Gastroesophageal sphincter (tissue), 4 donors: ENCODE measurements around the gene PET100. TPM values are rescaled to one million over a fixed set of nuclear protein-coding genes. Genes with fewer than 3 reads are reported as not detected.

ENCODE experiments used
- ATAC-seq: fragments of 150-250 bp; one replicate; pipeline ENCODE4 v1.9.1; 2016; ENCODE audit warnings: mild to moderate bottlenecking, moderate library complexity
- H3K27ac ChIP-seq, 4 donors: fragments of 200-600 bp; sonication (generic) in 3 of 4; 1 replicate in 3 of 4; 2 replicates in 1 of 4; pipeline ENCODE4 v1.5.1; 2016 to 2019
- H3K27me3 ChIP-seq: fragments of 200-600 bp; sonication (generic); one replicate; pipeline ENCODE4 v1.5.1; 2019
- H3K36me3 ChIP-seq, 2 donors: fragments of 200-600 bp; sonication (generic); one replicate each; pipeline ENCODE4 v1.5.1; 2019; ENCODE audit warnings: control low read depth in 1 of 2
- H3K4me1 ChIP-seq, 3 donors: fragments of 200-600 bp; sonication (generic); 1 replicate in 2 of 3; 2 replicates in 1 of 3; pipeline ENCODE4 v1.5.1; 2016 to 2019; ENCODE audit warnings: control low read depth in 2 of 3
- H3K4me3 ChIP-seq, 2 donors: fragments of 200-600 bp; sonication (generic); one replicate each; pipeline ENCODE4 v1.5.1; 2019; ENCODE audit warnings: mild to moderate bottlenecking in 1 of 2, moderate library complexity in 1 of 2
- H3K9me3 ChIP-seq, 3 donors: fragments of 200-600 bp; sonication (generic); one replicate each; pipeline ENCODE4 v1.5.1; 2017 to 2019; ENCODE audit warnings: control low read depth in 2 of 3
- CTCF ChIP-seq, 4 experiments: fragments of 200-600 bp in 2 of 4; fragments of 450-650 bp in 2 of 4; sonication (generic) in 1 of 4; IDR thresholded peaks; one replicate each; pipeline ENCODE4 v1.5.1; 2017 to 2019; ENCODE audit warnings: antibody characterized with exemption in 4 of 4, mild to moderate bottlenecking in 2 of 4, moderate library complexity in 2 of 4
- EP300 ChIP-seq: sonication (generic); formaldehyde crosslinking; IDR thresholded peaks from one replicate; pipeline ENCODE4 v1.6.1; 2017; ENCODE audit warnings: antibody characterized with exemption, mild to moderate bottlenecking
- POLR2A ChIP-seq, 2 donors: fragments of 450-650 bp; IDR thresholded peaks; one replicate each; pipeline ENCODE4 v1.6.1; 2017; ENCODE audit warnings: antibody characterized with exemption in 2 of 2, mild to moderate bottlenecking in 2 of 2, moderate library complexity in 1 of 2
- POLR2AphosphoS5 ChIP-seq: sonication (generic); formaldehyde crosslinking; IDR thresholded peaks from one replicate; pipeline ENCODE4 v1.6.1; 2017; ENCODE audit warnings: antibody characterized with exemption
- WGBS, 2 donors: methylation state at CpG; one replicate each; pipeline ENCODE4 v1.1.5; 2018; ENCODE audit warnings: low coverage in 1 of 2; 5-methylcytosine and 5-hydroxymethylcytosine counted together
- total RNA-seq, 4 donors: library from RNA; depleted of rRNA; stranded (reverse); fragments of >200 nt; gene quantifications; one replicate each; pipeline ENCODE4 v1.1.0, GENCODE V29; 2016

The PET100 gene
- total RNA-seq, 4 donors from 2014 or later: 12.0 to 26.8 (median 17.8) TPM

GRCh38 chr19:7663706-7664105, 34.1 kb downstream of the PET100 start:
- Histone ChIP-seq H3K9me3 (no peaks in the 10 kb centered on the region), H3K27ac (no peak overlapping the region), H3K36me3 (no peaks in the 10 kb centered on the region), H3K4me3 (no peak overlapping the region), H3K4me1 (no peaks in the 10 kb centered on the region), H3K27me3 (peaks cover 83% of the 10 kb centered on the region)
- WGBS, 2 donors: 37 to 65% methylated on average over 2 to 7 of the region's 7 CpGs
- TF ChIP-seq POLR2A (IDR thresholded peaks at IDR 0.05) (no peak), EP300 (no peak), POLR2AphosphoS5 (no peak), CTCF (IDR thresholded peaks at IDR 0.05) (no peak)
- ATAC-seq: no peak

GRCh38 chr19:7665076-7665475, 35.5 kb downstream of the PET100 start:
- no peak for ATAC-seq
- 11 to 38% methylated on average over 4 of the region's 4 CpGs for WGBS, 2 donors
- Histone ChIP-seq H3K9me3 (no peaks in the 10 kb centered on the region), H3K27ac (no peak overlapping the region), H3K27me3 (peaks cover 84% of the 10 kb centered on the region), H3K4me1 (no peaks in the 10 kb centered on the region), H3K4me3 (no peak overlapping the region), H3K36me3 (no peaks in the 10 kb centered on the region)
- TF ChIP-seq POLR2AphosphoS5 (no peak), CTCF (IDR thresholded peaks at IDR 0.05) (no peak), POLR2A (IDR thresholded peaks at IDR 0.05) (no peak), EP300 (no peak)

- Histone ChIP-seq H3K36me3 (no peaks in the 10 kb centered on the region), H3K4me1 (no peaks in the 10 kb centered on the region), H3K27ac (no peak within 1 kb of the TSS), H3K9me3 (peaks cover 0 to 4% (median 0%) of the 10 kb centered on the region in 3 donors), H3K27me3 (peaks cover 89% of the 10 kb centered on the region), H3K4me3 (no peak within 1 kb of the TSS)
- no CpG with 5 or more reads among the region's 9 CpGs for WGBS, 2 donors
- ATAC-seq: no peak
- TF ChIP-seq POLR2AphosphoS5 (no peak), CTCF (IDR thresholded peaks at IDR 0.05) (no peak), POLR2A (IDR thresholded peaks at IDR 0.05) (no peak), EP300 (no peak)
These were observed 39.2 kb downstream of the PET100 start, which contains the start of gene RETN for GRCh38 chr19:7668842-7669241. TSS of gene RETN (plus strand) at chr19:7669049. CDS start at chr19:7669327, 278 bp downstream.

DNA sequence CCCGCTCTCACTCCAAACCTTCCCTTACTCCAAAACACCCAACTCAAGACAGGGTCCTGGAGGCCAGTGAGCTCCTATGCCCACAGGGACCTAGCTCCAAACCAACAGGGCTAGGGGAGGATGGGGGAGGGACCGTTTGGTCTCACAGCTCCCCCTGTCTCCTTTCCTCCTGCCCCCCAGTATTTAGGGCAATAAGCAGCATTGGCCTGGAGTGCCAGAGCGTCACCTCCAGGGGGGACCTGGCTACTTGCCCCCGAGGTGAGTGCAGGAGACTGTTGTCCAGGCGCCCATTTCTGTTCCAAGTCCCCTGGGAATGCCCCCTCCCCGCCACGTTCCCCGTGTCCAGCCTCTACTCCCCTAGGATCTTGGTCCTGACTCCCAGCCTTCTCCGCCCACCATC, 40.0 kb downstream of the PET100 start:
- no peaks in the 10 kb centered on the region for H3K36me3 ChIP-seq
- 25 to 29% methylated on average over 4 to 8 of the region's 9 CpGs for WGBS, 2 donors
- no peaks in the 10 kb centered on the region for H3K4me1 ChIP-seq
- H3K9me3 ChIP-seq: peaks cover 0 to 7% (median 0%) of the 10 kb centered on the region in 3 donors
- H3K27me3 ChIP-seq: peaks cover 88% of the 10 kb centered on the region
- no peak for ATAC-seq
- no peak overlapping the region for H3K27ac ChIP-seq
- no peak overlapping the region for H3K4me3 ChIP-seq
- no peak for TF ChIP-seq POLR2AphosphoS5

DNA sequence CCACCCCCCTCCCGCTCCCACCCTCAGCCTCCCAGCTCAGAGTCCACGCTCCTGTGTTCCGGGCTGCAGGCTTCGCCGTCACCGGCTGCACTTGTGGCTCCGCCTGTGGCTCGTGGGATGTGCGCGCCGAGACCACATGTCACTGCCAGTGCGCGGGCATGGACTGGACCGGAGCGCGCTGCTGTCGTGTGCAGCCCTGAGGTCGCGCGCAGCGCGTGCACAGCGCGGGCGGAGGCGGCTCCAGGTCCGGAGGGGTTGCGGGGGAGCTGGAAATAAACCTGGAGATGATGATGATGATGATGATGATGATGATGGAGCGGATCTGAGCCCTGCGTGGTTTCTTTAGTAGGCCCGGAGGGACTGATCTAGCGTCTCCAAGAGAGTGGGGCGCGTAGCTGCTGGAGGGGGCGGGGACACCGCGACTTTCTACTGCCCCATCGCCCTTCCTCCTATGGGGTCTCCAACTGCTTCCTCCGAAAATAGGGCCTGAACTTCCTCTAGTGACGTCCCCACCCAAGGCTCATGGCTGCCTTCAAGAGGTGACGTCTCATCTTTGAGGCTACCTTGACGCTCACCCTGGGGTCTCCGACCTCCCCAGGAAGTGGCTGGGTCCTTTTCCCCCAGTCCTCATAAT, 40.7 kb downstream of the PET100 start:
- H3K36me3 ChIP-seq: no peaks in the 10 kb centered on the region
- no peak overlapping the region for H3K4me3 ChIP-seq
- TF ChIP-seq POLR2A (IDR thresholded peaks at IDR 0.05) (no peak), EP300 (no peak), POLR2AphosphoS5 (no peak), CTCF (IDR thresholded peaks at IDR 0.05) (no peak)
- H3K27ac ChIP-seq: no peak overlapping the region
- 1% methylated on average over 18 of the region's 43 CpGs; no CpG with 5 or more reads in 1 of the 2 donors for WGBS, 2 donors
- H3K4me1 ChIP-seq: no peaks in the 10 kb centered on the region
- H3K27me3 ChIP-seq: peaks cover 86% of the 10 kb centered on the region
- ATAC-seq: no peak
- peaks cover 0 to 7% (median 0%) of the 10 kb centered on the region in 3 donors for H3K9me3 ChIP-seq
